Smooth muscle cell (in vitro differentiated cells): ENCODE results near the gene ZC2HC1C. TPM values are rescaled to one million over a fixed set of nuclear protein-coding genes. Genes with fewer than 3 reads are reported as not detected.
A peak's percentile ranks its signal among the peaks of the same experiment; 100 is the strongest.
"Not testable (repeated sequence)": the region's sequence is repeated elsewhere in the genome, so short reads cannot be mapped to it uniquely, and the experiment has no call there.

ENCODE experiments used
- DNase-seq: peaks from one replicate; lab custom pipeline; 2025; ENCODE audit not compliant: unreplicated experiment; lab: John Stamatoyannopoulos, UW
- H2AFZ ChIP-seq: fragments of 200-600 bp; sonication (generic); 2 replicates; pipeline ENCODE4 v1.6.0; 2016; ENCODE audit warnings: antibody characterized with exemption, low read depth, mild to moderate bottlenecking
- H3F3A ChIP-seq: fragments of 200-600 bp; sonication (generic); 2 replicates; pipeline ENCODE4 v1.6.0; 2017; ENCODE audit warnings: antibody characterized with exemption, low read depth
- H3K27ac ChIP-seq: fragments of 200-600 bp; sonication (generic); 2 replicates; pipeline ENCODE4 v1.5.1; 2016; ENCODE audit warnings: low read depth, mild to moderate bottlenecking
- H3K27me3 ChIP-seq: fragments of 200-600 bp; sonication (generic); 2 replicates; pipeline ENCODE4 v1.6.1; 2016; ENCODE audit warnings: low read depth, mild to moderate bottlenecking
- H3K36me3 ChIP-seq: fragments of 200-600 bp; sonication (generic); 2 replicates; pipeline ENCODE4 v1.5.1; 2016; ENCODE audit warnings: low read depth
- H3K4me1 ChIP-seq: fragments of 200-600 bp; sonication (generic); 2 replicates; pipeline ENCODE4 v1.5.1; 2016; ENCODE audit warnings: low read depth
- H3K4me2 ChIP-seq: fragments of 200-600 bp; sonication (generic); 2 replicates; pipeline ENCODE4 v1.6.0; 2016; ENCODE audit warnings: mild to moderate bottlenecking
- H3K4me3 ChIP-seq: fragments of 200-600 bp; sonication (generic); 2 replicates; pipeline ENCODE4 v1.5.1; 2016; ENCODE audit warnings: mild to moderate bottlenecking
- H3K79me2 ChIP-seq: fragments of 200-600 bp; sonication (generic); 2 replicates; pipeline ENCODE4 v1.6.0; 2016; ENCODE audit warnings: low read depth, mild to moderate bottlenecking
- H3K9ac ChIP-seq: fragments of 200-600 bp; sonication (generic); 2 replicates; pipeline ENCODE4 v1.6.0; 2016; ENCODE audit warnings: low read depth
- H3K9me3 ChIP-seq: fragments of 200-600 bp; sonication (generic); replicated peaks from 2 replicates; pipeline ENCODE4 v1.5.1; 2016; ENCODE audit warnings: low read depth
- H4K20me1 ChIP-seq: fragments of 200-600 bp; sonication (generic); 2 replicates; pipeline ENCODE4 v1.6.0; 2016; ENCODE audit warnings: low read depth
- WGBS: methylation state at CpG from one replicate; pipeline ENCODE4 v1.1.7; 2016; ENCODE audit warnings: low lambda C conversion rate; 5-methylcytosine and 5-hydroxymethylcytosine counted together
- polyA plus RNA-seq: library from polyadenylated mRNA; unstranded; fragments of >200 nt; fragmentation: Nextera tagmentation; extraction: Ambion mirVana; gene quantifications from 2 replicates; pipeline ENCODE4 v1.2.1, GENCODE V29; 2016
- total RNA-seq: library from RNA; depleted of rRNA; stranded (reverse); fragments of >200 nt; gene quantifications from 2 replicates; pipeline ENCODE4 v1.2.3, GENCODE V29; 2014
- TF ChIP-seq, protein P1 (sequence below): fragments of 200-600 bp; sonication (generic); IDR thresholded peaks from 2 replicates; pipeline ENCODE4 v1.5.1; 2017; ENCODE audit warnings: borderline replicate concordance, mild to moderate bottlenecking, antibody characterized with exemption; ENCODE audit not compliant: insufficient read depth, poor library complexity, severe bottlenecking

Gene ZC2HC1C
- total and polyA plus RNA-seq, 2 experiments from 2014 or later, result 0.18 to 0.53 TPM

DNA sequence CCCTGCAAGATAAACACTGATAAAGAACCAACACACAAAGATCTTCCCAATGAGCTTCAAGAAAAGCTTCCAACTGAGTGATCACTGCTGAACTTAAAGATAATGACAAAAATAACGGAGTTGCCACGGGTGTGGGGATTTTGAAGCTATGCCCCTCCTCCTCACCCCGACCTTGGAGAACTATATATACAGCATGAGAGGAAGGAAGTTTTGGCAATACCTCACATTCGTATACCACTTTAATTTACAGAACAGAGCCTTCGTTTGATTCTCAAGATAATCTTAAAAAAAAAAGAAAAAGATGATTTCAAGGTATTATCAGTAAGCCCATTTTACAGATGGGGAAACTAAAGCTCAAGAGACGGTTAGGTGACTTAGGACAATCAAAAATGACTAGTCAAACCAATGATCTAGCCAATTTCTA, 56.7 kb downstream of the ZC2HC1C start:
- Histone ChIP-seq H3K9ac (peak overlapping the region; percentile 70), H3K4me1 (peaks cover 8% of the 10 kb centered on the region), H3K27ac (peak overlapping the region; percentile 74), H3K36me3 (no peaks in the 10 kb centered on the region), H2AFZ (no peak overlapping the region), H3F3A (peaks cover 12% of the 10 kb centered on the region), H3K9me3 (no peaks in the 10 kb centered on the region), H3K4me3 (peak overlapping the region; percentile 55), H3K79me2 (no peaks in the 10 kb centered on the region), H4K20me1 (no peaks in the 10 kb centered on the region), H3K4me2 (peak overlapping the region; percentile 71), H3K27me3 (no peaks in the 10 kb centered on the region)
- no peak for DNase-seq
- WGBS, result 31% methylated on average over 6 of the region's 6 CpGs
- TF ChIP-seq, protein P1, sequence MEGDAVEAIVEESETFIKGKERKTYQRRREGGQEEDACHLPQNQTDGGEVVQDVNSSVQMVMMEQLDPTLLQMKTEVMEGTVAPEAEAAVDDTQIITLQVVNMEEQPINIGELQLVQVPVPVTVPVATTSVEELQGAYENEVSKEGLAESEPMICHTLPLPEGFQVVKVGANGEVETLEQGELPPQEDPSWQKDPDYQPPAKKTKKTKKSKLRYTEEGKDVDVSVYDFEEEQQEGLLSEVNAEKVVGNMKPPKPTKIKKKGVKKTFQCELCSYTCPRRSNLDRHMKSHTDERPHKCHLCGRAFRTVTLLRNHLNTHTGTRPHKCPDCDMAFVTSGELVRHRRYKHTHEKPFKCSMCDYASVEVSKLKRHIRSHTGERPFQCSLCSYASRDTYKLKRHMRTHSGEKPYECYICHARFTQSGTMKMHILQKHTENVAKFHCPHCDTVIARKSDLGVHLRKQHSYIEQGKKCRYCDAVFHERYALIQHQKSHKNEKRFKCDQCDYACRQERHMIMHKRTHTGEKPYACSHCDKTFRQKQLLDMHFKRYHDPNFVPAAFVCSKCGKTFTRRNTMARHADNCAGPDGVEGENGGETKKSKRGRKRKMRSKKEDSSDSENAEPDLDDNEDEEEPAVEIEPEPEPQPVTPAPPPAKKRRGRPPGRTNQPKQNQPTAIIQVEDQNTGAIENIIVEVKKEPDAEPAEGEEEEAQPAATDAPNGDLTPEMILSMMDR, result no peak

DNA sequence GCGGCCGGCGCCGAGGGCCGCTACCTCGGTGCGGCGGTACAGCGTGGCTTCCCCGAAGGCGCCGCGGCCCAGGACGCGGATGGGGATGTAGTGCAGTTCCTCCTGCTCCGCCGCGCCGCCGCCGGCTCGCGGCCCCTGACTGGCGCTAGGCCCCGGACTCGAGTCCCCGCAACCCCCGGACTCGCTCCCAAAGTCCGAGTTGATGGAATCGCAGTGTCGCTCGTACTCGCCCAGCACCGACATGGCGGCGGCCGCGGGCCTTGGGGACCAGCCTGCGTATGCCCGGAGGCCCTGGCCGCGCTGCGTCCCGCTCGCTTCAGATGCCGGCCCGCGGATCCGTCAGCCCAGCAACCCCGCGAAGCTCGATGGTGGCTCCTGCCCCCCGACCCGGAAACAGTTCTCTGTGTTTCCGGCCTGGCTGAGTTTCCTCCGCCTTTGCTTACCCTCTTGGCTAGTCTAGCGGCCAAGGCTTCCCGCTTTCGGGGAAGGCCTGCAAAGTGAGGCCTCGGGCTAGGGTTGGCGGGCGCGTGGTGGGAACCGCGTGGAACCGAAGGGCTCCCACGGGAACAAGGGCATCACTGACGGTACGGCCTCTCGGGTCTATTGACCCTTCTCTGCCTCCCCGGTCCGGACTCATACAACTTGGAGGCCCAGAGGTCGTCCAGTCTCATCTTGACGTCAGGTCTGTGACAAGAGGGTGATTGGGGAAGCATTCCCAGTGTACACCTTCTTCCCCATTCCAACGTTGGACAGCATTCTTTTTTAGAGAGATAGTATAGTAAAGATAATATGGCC, 57.4 kb downstream of the ZC2HC1C start, which contains the start of gene NEK9:
Gene NEK9, minus strand, starts transcription at position 370 of the 795 bp plus-strand sequence. Its CDS starts 127 bp downstream, at position 243.
- Histone ChIP-seq H3K4me2 (peak within 1 kb of the TSS; percentile 71), H3K9ac (peak within 1 kb of the TSS; percentile 70), H3K27me3 (no peaks in the 10 kb centered on the region), H2AFZ (peak within 1 kb of the TSS; percentile 88), H3K27ac (peak within 1 kb of the TSS; percentile 74), H3F3A (peaks cover 16% of the 10 kb centered on the region), H3K36me3 (no peaks in the 10 kb centered on the region), H3K4me3 (peak within 1 kb of the TSS; percentile 55), H4K20me1 (peaks cover 4% of the 10 kb centered on the region), H3K9me3 (no peaks in the 10 kb centered on the region), H3K79me2 (no peaks in the 10 kb centered on the region), H3K4me1 (peaks cover 8% of the 10 kb centered on the region)
- peak; percentile 10 for DNase-seq
- 37% methylated on average over 45 of the region's 76 CpGs for WGBS
- TF ChIP-seq, protein P1, result no peak

DNA sequence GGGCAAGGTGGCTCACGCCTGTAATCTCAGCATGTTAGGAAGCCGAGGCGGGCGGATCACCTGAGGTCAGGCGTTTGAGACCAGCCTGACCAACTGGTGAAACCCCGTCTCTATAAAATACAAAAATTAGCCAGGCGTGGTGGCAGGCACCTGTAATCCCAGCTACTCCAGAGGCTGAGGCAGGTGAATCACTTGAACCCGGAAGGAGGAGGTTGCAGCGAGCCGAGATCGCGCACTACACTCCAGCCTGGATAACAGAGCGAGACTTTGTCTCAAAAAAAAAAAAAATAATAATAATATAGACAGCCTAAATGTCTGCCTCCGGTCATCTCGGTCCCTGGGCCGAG, 58.0 kb downstream of the ZC2HC1C start:
- 87% methylated on average over 16 of the region's 16 CpGs for WGBS
- Histone ChIP-seq H4K20me1 (peaks cover 10% of the 10 kb centered on the region), H3F3A (peaks cover 19% of the 10 kb centered on the region), H3K4me2 (peak overlapping the region; percentile 71), H3K9ac (peak overlapping the region; percentile 70), H3K4me3 (peak overlapping the region; percentile 55), H2AFZ (peak overlapping the region; percentile 88)
- DNase-seq, H3K27ac ChIP-seq, H3K36me3 ChIP-seq, H3K79me2 ChIP-seq, H3K9me3 ChIP-seq, H3K4me1 ChIP-seq, H3K27me3 ChIP-seq: not testable (repeated sequence)

DNA sequence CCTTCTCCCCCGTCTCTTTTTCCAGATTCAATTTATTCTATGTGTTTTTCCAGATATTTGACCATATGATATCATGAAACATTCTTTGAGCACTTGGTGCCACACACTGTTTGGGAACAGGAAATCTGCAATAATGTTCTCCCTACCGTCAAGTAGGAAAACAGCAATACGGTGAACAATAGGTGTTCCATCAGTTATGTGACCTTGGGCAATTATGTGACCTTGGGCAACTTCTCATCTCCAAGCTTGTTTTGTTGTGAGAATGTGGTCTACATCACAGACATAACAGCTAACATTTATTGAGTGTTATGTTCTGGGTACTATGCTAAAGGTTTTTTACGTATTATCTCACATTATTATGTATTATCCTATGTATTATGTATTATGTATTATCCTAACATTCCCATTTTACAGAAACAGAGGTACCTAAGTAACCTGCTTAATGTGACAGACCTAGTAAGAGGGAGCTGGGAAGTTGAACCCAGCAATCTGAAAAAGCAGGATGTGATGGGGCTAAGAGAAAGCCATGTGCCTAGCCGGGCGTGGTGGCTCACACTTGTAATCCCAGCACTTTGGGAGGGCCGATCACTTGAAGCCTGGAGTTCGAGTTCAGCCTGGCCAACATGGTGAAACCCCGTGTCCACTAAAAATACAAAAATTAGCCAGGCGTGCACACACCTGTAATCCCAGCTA, 58.6 kb downstream of the ZC2HC1C start:
- no peak overlapping the region for H3K4me2 ChIP-seq
- H3K79me2 ChIP-seq, result no peaks in the 10 kb centered on the region
- H3K9ac ChIP-seq, result no peak overlapping the region
- WGBS, result 93% methylated on average over 10 of the region's 10 CpGs
- H2AFZ ChIP-seq, result no peak overlapping the region
- H3F3A ChIP-seq, result peaks cover 21% of the 10 kb centered on the region
- no peak for DNase-seq
- H4K20me1 ChIP-seq, result peaks cover 14% of the 10 kb centered on the region
- no peak overlapping the region for H3K4me3 ChIP-seq
- H3K27me3 ChIP-seq, result no peaks in the 10 kb centered on the region
- H3K36me3 ChIP-seq, result no peaks in the 10 kb centered on the region
- TF ChIP-seq, protein P1, result no peak
- H3K4me1 ChIP-seq, result peaks cover 8% of the 10 kb centered on the region
- H3K9me3 ChIP-seq, result no peaks in the 10 kb centered on the region
- no peak overlapping the region for H3K27ac ChIP-seq
